ENCODE results near the gene TTC21A. TPM values are rescaled to one million over a fixed set of nuclear protein-coding genes. Genes with fewer than 3 reads are reported as not detected.

Gene TTC21A
- total and polyA plus RNA-seq, 2 experiments from 2014 or later: 1.8 to 2.0 TPM

DNA sequence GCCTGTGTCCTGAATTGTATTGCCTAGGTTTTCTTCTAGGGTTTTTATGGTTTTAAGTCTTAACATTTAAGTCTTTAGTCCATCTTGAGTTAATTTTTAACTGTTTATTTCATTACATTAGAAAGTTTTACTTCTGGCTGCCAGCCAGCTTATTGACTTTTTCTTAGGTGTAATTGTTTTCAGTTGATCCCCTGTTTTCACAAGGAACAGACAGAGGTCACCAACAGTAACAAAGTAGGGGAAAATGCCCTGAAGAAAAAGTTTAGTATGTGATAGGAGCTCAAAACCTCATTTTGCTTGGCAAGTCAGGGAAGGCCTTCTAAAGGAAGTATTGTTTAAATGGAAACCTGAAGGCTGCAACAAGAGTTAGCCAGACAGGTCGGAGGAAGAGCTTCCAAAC lies 45.3 kb upstream of the TTC21A start:
- peaks cover 8% of the 10 kb centered on the region for H3K36me3 Mint-ChIP-seq (ENCODE audit: low read depth)
- no peak overlapping the region for H2AFZ ChIP-seq
- H3K4me1 ChIP-seq (ENCODE audit: insufficient read depth): no peaks in the 10 kb centered on the region
- H3K27ac Mint-ChIP-seq: no peak overlapping the region
- H3F3A ChIP-seq (replicated peaks; ENCODE audit: low read depth): no peaks in the 10 kb centered on the region
- no peaks in the 10 kb centered on the region; the same call in 2 of the 3 replicates for H3K4me1 Mint-ChIP-seq
- H3K27me3 Mint-ChIP-seq (ENCODE audit: insufficient read depth, low read depth, poor library complexity): peaks cover 1% of the 10 kb centered on the region
- peaks cover 16% of the 10 kb centered on the region; the same call in 1 of the 2 replicates for H4K20me1 ChIP-seq (replicated peaks; ENCODE audit: insufficient read depth)
- H3K79me2 ChIP-seq (replicated peaks; ENCODE audit: insufficient read depth): peaks cover 82% of the 10 kb centered on the region
- DNase-seq (ENCODE audit: low spot score) (no peak), ATAC-seq (no peak)
- H3K27me3 ChIP-seq (ENCODE audit: insufficient read depth): no peaks in the 10 kb centered on the region
- H3K9me2 ChIP-seq (ENCODE audit: insufficient read depth): no peaks in the 10 kb centered on the region
- TF ChIP-seq STAT1 (IDR thresholded peaks at IDR 0.05; ENCODE audit: unreplicated experiment) (no peak), NANOG (IDR thresholded peaks at IDR 0.05; ENCODE audit: borderline replicate concordance) (no peak), ZNF114 (CRISPR knock-in tag; IDR thresholded peaks at IDR 0.05) (no peak), EZH2 (IDR thresholded peaks at IDR 0.05; ENCODE audit: low read depth, unreplicated experiment) (no peak), EZH2phosphoT487 (IDR thresholded peaks at IDR 0.05; ENCODE audit: unreplicated experiment) (no peak), ZNF331 (CRISPR knock-in tag; IDR thresholded peaks at IDR 0.05; ENCODE audit: low read depth) (no peak), CREB1 (CRISPR knock-in tag; IDR thresholded peaks at IDR 0.05; ENCODE audit: low read depth) (no peak), JUNB (IDR thresholded peaks at IDR 0.05; ENCODE audit: unreplicated experiment) (no peak), POLR2AphosphoS5 (IDR thresholded peaks at IDR 0.05; ENCODE audit: low read depth) (no peak)
- TF ChIP-seq, protein P1, sequence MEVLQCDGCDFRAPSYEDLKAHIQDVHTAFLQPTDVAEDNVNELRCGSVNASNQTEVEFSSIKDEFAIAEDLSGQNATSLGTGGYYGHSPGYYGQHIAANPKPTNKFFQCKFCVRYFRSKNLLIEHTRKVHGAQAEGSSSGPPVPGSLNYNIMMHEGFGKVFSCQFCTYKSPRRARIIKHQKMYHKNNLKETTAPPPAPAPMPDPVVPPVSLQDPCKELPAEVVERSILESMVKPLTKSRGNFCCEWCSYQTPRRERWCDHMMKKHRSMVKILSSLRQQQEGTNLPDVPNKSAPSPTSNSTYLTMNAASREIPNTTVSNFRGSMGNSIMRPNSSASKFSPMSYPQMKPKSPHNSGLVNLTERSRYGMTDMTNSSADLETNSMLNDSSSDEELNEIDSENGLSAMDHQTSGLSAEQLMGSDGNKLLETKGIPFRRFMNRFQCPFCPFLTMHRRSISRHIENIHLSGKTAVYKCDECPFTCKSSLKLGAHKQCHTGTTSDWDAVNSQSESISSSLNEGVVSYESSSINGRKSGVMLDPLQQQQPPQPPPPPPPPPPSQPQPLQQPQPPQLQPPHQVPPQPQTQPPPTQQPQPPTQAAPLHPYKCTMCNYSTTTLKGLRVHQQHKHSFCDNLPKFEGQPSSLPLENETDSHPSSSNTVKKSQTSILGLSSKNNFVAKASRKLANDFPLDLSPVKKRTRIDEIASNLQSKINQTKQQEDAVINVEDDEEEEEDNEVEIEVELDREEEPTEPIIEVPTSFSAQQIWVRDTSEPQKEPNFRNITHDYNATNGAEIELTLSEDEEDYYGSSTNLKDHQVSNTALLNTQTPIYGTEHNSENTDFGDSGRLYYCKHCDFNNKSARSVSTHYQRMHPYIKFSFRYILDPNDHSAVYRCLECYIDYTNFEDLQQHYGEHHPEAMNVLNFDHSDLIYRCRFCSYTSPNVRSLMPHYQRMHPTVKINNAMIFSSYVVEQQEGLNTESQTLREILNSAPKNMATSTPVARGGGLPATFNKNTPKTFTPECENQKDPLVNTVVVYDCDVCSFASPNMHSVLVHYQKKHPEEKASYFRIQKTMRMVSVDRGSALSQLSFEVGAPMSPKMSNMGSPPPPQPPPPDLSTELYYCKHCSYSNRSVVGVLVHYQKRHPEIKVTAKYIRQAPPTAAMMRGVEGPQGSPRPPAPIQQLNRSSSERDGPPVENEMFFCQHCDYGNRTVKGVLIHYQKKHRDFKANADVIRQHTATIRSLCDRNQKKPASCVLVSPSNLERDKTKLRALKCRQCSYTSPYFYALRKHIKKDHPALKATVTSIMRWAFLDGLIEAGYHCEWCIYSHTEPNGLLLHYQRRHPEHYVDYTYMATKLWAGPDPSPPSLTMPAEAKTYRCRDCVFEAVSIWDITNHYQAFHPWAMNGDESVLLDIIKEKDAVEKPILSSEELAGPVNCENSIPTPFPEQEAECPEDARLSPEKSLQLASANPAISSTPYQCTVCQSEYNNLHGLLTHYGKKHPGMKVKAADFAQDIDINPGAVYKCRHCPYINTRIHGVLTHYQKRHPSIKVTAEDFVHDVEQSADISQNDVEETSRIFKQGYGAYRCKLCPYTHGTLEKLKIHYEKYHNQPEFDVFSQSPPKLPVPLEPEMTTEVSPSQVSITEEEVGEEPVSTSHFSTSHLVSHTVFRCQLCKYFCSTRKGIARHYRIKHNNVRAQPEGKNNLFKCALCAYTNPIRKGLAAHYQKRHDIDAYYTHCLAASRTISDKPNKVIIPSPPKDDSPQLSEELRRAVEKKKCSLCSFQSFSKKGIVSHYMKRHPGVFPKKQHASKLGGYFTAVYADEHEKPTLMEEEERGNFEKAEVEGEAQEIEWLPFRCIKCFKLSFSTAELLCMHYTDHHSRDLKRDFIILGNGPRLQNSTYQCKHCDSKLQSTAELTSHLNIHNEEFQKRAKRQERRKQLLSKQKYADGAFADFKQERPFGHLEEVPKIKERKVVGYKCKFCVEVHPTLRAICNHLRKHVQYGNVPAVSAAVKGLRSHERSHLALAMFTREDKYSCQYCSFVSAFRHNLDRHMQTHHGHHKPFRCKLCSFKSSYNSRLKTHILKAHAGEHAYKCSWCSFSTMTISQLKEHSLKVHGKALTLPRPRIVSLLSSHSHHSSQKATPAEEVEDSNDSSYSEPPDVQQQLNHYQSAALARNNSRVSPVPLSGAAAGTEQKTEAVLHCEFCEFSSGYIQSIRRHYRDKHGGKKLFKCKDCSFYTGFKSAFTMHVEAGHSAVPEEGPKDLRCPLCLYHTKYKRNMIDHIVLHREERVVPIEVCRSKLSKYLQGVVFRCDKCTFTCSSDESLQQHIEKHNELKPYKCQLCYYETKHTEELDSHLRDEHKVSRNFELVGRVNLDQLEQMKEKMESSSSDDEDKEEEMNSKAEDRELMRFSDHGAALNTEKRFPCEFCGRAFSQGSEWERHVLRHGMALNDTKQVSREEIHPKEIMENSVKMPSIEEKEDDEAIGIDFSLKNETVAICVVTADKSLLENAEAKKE (CRISPR knock-in tag; IDR thresholded peaks at IDR 0.05): no peak
- TF ChIP-seq, protein P2, sequence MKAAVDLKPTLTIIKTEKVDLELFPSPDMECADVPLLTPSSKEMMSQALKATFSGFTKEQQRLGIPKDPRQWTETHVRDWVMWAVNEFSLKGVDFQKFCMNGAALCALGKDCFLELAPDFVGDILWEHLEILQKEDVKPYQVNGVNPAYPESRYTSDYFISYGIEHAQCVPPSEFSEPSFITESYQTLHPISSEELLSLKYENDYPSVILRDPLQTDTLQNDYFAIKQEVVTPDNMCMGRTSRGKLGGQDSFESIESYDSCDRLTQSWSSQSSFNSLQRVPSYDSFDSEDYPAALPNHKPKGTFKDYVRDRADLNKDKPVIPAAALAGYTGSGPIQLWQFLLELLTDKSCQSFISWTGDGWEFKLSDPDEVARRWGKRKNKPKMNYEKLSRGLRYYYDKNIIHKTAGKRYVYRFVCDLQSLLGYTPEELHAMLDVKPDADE (IDR thresholded peaks at IDR 0.05): no peak
- TF ChIP-seq, protein P3, sequence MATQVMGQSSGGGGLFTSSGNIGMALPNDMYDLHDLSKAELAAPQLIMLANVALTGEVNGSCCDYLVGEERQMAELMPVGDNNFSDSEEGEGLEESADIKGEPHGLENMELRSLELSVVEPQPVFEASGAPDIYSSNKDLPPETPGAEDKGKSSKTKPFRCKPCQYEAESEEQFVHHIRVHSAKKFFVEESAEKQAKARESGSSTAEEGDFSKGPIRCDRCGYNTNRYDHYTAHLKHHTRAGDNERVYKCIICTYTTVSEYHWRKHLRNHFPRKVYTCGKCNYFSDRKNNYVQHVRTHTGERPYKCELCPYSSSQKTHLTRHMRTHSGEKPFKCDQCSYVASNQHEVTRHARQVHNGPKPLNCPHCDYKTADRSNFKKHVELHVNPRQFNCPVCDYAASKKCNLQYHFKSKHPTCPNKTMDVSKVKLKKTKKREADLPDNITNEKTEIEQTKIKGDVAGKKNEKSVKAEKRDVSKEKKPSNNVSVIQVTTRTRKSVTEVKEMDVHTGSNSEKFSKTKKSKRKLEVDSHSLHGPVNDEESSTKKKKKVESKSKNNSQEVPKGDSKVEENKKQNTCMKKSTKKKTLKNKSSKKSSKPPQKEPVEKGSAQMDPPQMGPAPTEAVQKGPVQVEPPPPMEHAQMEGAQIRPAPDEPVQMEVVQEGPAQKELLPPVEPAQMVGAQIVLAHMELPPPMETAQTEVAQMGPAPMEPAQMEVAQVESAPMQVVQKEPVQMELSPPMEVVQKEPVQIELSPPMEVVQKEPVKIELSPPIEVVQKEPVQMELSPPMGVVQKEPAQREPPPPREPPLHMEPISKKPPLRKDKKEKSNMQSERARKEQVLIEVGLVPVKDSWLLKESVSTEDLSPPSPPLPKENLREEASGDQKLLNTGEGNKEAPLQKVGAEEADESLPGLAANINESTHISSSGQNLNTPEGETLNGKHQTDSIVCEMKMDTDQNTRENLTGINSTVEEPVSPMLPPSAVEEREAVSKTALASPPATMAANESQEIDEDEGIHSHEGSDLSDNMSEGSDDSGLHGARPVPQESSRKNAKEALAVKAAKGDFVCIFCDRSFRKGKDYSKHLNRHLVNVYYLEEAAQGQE (IDR thresholded peaks at IDR 0.05; ENCODE audit: unreplicated experiment): no peak
- TF ChIP-seq, protein P4, sequence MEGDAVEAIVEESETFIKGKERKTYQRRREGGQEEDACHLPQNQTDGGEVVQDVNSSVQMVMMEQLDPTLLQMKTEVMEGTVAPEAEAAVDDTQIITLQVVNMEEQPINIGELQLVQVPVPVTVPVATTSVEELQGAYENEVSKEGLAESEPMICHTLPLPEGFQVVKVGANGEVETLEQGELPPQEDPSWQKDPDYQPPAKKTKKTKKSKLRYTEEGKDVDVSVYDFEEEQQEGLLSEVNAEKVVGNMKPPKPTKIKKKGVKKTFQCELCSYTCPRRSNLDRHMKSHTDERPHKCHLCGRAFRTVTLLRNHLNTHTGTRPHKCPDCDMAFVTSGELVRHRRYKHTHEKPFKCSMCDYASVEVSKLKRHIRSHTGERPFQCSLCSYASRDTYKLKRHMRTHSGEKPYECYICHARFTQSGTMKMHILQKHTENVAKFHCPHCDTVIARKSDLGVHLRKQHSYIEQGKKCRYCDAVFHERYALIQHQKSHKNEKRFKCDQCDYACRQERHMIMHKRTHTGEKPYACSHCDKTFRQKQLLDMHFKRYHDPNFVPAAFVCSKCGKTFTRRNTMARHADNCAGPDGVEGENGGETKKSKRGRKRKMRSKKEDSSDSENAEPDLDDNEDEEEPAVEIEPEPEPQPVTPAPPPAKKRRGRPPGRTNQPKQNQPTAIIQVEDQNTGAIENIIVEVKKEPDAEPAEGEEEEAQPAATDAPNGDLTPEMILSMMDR (conservative IDR thresholded peaks at IDR 0.05; ENCODE audit: low read depth in 2 of 2): no peak
- 0 out of 2 replicates have a peak, but pooled peaks cover 5% of the 10 kb centered on the region for H3K36me3 ChIP-seq (ENCODE audit: insufficient read depth)
- no peak overlapping the region for H3K4me2 ChIP-seq
- no peak overlapping the region for H3K4me3 ChIP-seq
- H3K27ac ChIP-seq (ENCODE audit: low read depth): no peak overlapping the region
- H3K9me3 Mint-ChIP-seq: no peaks in the 10 kb centered on the region
- no peak overlapping the region for H3K4me3 Mint-ChIP-seq

Measured in GM23338 (cell line).